Heart left ventricle (tissue), 16 donors: ENCODE results near the gene CAMTA1. TPM values are rescaled to one million over a fixed set of nuclear protein-coding genes. Genes with fewer than 3 reads are reported as not detected.

Experiments used
- ATAC-seq, 4 donors: fragments of 200-7000 bp; cut with Tn5 transposase; one replicate each; pipeline ENCODE4 v1.9.1; 2020 to 2022; ENCODE audit warnings: moderate library complexity in 4 of 4, mild to moderate bottlenecking in 3 of 4, moderate number of reproducible peaks in 1 of 4
- DNase-seq, 5 donors: peaks; one replicate each; pipeline ENCODE4 v3.0.0-alpha.2; 2020
- H3K27ac ChIP-seq, 12 donors: fragments of 200-600 bp; sonication (generic) in 4 of 12; one replicate each; pipeline versions ENCODE4 v1.5.0 to v1.8.0; 2016 to 2022; ENCODE audit warnings: mild to moderate bottlenecking in 2 of 12
- H3K27me3 ChIP-seq, 9 donors: fragments of 200-600 bp; sonication (generic) in 2 of 9; one replicate each; pipeline versions ENCODE4 v1.5.1 to v1.8.0; 2016 to 2022; ENCODE audit warnings: mild to moderate bottlenecking in 3 of 9
- H3K36me3 ChIP-seq, 9 donors: fragments of 200-600 bp; sonication (generic) in 2 of 9; one replicate each; pipeline versions ENCODE4 v1.5.0 to v1.8.0; 2018 to 2022; ENCODE audit warnings: mild to moderate bottlenecking in 2 of 9
- H3K4me1 ChIP-seq, 12 donors: fragments of 200-600 bp; sonication (generic) in 4 of 12; one replicate each; pipeline versions ENCODE4 v1.5.0 to v1.8.0; 2016 to 2022; ENCODE audit warnings: mild to moderate bottlenecking in 3 of 12
- H3K4me3 ChIP-seq, 12 donors: fragments of 200-600 bp; sonication (generic) in 4 of 12; one replicate each; pipeline versions ENCODE4 v1.5.0 to v1.8.0; 2017 to 2022; ENCODE audit warnings: mild to moderate bottlenecking in 9 of 12, moderate library complexity in 4 of 12
- H3K9me3 ChIP-seq, 12 donors: fragments of 200-600 bp; sonication (generic) in 4 of 12; one replicate each; pipeline versions ENCODE4 v1.5.0 to v1.8.0; 2016 to 2022; ENCODE audit warnings: mild to moderate bottlenecking in 1 of 12
- POLR2A ChIP-seq, 2 donors: fragments of 450-650 bp; IDR thresholded peaks; one replicate each; pipeline ENCODE4 v1.6.1; 2017; ENCODE audit warnings: antibody characterized with exemption in 2 of 2, mild to moderate bottlenecking in 2 of 2, moderate library complexity in 2 of 2
- WGBS, 4 donors: extraction: QIAGEN DNeasy Blood & Tissue Kit in 2 of 4; methylation state at CpG; one replicate each; pipeline versions ENCODE4 v1.1.5 to v1.1.7; 2013 to 2018; 5-methylcytosine and 5-hydroxymethylcytosine counted together
- intact Hi-C, 10 donors: fragments of 100-400 bp; cut with DNase I; formaldehyde crosslinking; loops; one replicate each; pipeline versions ENCODE4 v1.11.1 to v1.14.2; 2022
- polyA plus RNA-seq, 2 donors: library from polyadenylated mRNA; stranded (reverse); fragments of 200-250 nt; gene quantifications; one replicate each; pipeline ENCODE4 v1.2.3, GENCODE V29; 2013
- total RNA-seq, 9 donors: library from RNA; depleted of rRNA in 2 of 9; stranded (reverse); fragments of >200 nt in 2 of 9; fragmentation: NEBNext Ultra II Directional in 3 of 9; extraction: Animal tissue kit (Norgen Biotek cat#: 25700) in 3 of 9; gene quantifications; one replicate each; pipeline versions ENCODE4 v1.1.0 to v1.2.4, GENCODE V29; 2016 to 2023
- TF ChIP-seq, protein P1 (sequence below), 12 donors: fragments of 200-600 bp; sonication (generic) in 4 of 12; IDR thresholded peaks; one replicate each; pipeline versions ENCODE4 v1.5.0 to v1.8.0; 2018 to 2022; ENCODE audit warnings: antibody characterized with exemption in 12 of 12, mild to moderate bottlenecking in 5 of 12
- donor health status: ischemic (EF 13 %, LVEDD 7.1; RV severe dilation, severe dysfunction).
- donor health status: healthy with polysubstance abuse.
- donor health status: DM: no; HTN: yes; CAD: no.
- donor health status: DM: no; HTN: no; CAD: no.
- donor health status: ischemic (EF 25% LVEDD 6.9; RV normal size, moderate dysfunction).
- donor health status: ischemic (EF 25% LVEDD 5.7; RV mildly dilated, moderate dysfunction).
- donor health status: healthy.
- donor health status: DM: yes; HTN: yes; CAD: no.
- donor health status: ischemic (EF 35%, LVEDD 5.7; RV mildly dilated, moderate dysfunction).
- donor health status: nonischemic (EF 11% LVEDD 7.7; RV severe dilation, severe dysfunction).
- donor health status: DM: yes; HTN: yes; CAD: no.
- donor health status: PGD.
- donor health status: ischemic (EF 29% LVEDD 5.4; RV normal size, mild dysfunction).
- donor health status: nonischemic (EF 23%, LVEDD 6.1; RV moderate dilation, normal function).

The CAMTA1 gene
- total and polyA plus RNA-seq, 11 donors, result 114 to 303 (median 137) TPM

GRCh38 chr1:6870571-6870970, 85.3 kb downstream of the CAMTA1 start:
- intact Hi-C loops, result no loop called here
- H3K9me3 ChIP-seq, result no peaks in the 10 kb centered on the region

GRCh38 chr1:6871300-6871972, 86.2 kb downstream of the CAMTA1 start:
- ATAC-seq, result no peak
- intact Hi-C loops, result no loop called here
- Histone ChIP-seq H3K4me1 (peaks cover 0 to 28% (median 5%) of the 10 kb centered on the region in 12 donors), H3K27ac (no peak overlapping the region), H3K36me3 (peaks cover 0 to 20% (median 11%) of the 10 kb centered on the region in 9 donors), H3K27me3 (no peaks in the 10 kb centered on the region), H3K4me3 (no peak overlapping the region), H3K9me3 (no peaks in the 10 kb centered on the region)
- no peak for DNase-seq
- TF ChIP-seq POLR2A (IDR thresholded peaks at IDR 0.05), result no peak
- TF ChIP-seq, protein P1, sequence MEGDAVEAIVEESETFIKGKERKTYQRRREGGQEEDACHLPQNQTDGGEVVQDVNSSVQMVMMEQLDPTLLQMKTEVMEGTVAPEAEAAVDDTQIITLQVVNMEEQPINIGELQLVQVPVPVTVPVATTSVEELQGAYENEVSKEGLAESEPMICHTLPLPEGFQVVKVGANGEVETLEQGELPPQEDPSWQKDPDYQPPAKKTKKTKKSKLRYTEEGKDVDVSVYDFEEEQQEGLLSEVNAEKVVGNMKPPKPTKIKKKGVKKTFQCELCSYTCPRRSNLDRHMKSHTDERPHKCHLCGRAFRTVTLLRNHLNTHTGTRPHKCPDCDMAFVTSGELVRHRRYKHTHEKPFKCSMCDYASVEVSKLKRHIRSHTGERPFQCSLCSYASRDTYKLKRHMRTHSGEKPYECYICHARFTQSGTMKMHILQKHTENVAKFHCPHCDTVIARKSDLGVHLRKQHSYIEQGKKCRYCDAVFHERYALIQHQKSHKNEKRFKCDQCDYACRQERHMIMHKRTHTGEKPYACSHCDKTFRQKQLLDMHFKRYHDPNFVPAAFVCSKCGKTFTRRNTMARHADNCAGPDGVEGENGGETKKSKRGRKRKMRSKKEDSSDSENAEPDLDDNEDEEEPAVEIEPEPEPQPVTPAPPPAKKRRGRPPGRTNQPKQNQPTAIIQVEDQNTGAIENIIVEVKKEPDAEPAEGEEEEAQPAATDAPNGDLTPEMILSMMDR (IDR thresholded peaks at IDR 0.05), result no peak
- 89 to 96% (median 94%) methylated on average over 3 of the region's 3 CpGs for WGBS, 4 donors

More at GRCh38 chr1:6870571-6870970, 85.3 kb downstream of the CAMTA1 start:
- H3K36me3 ChIP-seq, result peaks cover 0 to 17% (median 11%) of the 10 kb centered on the region in 9 donors
- no peak for TF ChIP-seq POLR2A (IDR thresholded peaks at IDR 0.05)
- TF ChIP-seq, protein P1 (IDR thresholded peaks at IDR 0.05), result no peak
- ATAC-seq (no peak), DNase-seq (no peak)
- no peaks in the 10 kb centered on the region for H3K27me3 ChIP-seq
- H3K4me3 ChIP-seq, result no peak overlapping the region
- H3K4me1 ChIP-seq, result peaks cover 0 to 28% (median 5%) of the 10 kb centered on the region in 12 donors
- no peak overlapping the region for H3K27ac ChIP-seq

GRCh38 chr1:6872573-6873261, 87.5 kb downstream of the CAMTA1 start:
- no peak for DNase-seq
- no peaks in the 10 kb centered on the region for H3K9me3 ChIP-seq
- H3K27me3 ChIP-seq, result no peaks in the 10 kb centered on the region
- 93 to 96% (median 95%) methylated on average over 5 of the region's 5 CpGs for WGBS, 4 donors
- no peak for TF ChIP-seq POLR2A (IDR thresholded peaks at IDR 0.05)
- TF ChIP-seq, protein P1 (IDR thresholded peaks at IDR 0.05), result no peak
- ATAC-seq, result no peak
- H3K36me3 ChIP-seq, result peaks cover 0 to 28% (median 17%) of the 10 kb centered on the region in 9 donors
- H3K4me3 ChIP-seq, result no peak overlapping the region
- peaks cover 0 to 28% (median 5%) of the 10 kb centered on the region in 12 donors for H3K4me1 ChIP-seq
- intact Hi-C loops, result no loop called here
- H3K27ac ChIP-seq, result no peak overlapping the region

GRCh38 chr1:6873298-6874015, 88.2 kb downstream of the CAMTA1 start:
- no peak for TF ChIP-seq POLR2A (IDR thresholded peaks at IDR 0.05)
- TF ChIP-seq, protein P1 (IDR thresholded peaks at IDR 0.05), result no peak
- H3K36me3 ChIP-seq, result peaks cover 0 to 32% (median 21%) of the 10 kb centered on the region in 9 donors
- intact Hi-C loops, result no loop called here
- ATAC-seq (no peak), DNase-seq (no peak)
- no peak overlapping the region for H3K4me3 ChIP-seq
- no peaks in the 10 kb centered on the region for H3K9me3 ChIP-seq
- H3K27me3 ChIP-seq, result no peaks in the 10 kb centered on the region
- peaks cover 0 to 22% (median 4%) of the 10 kb centered on the region in 12 donors for H3K4me1 ChIP-seq
- H3K27ac ChIP-seq, result no peak overlapping the region
- WGBS, 4 donors, result 81 to 89% (median 83%) methylated on average over 4 of the region's 4 CpGs
